H1 (cell line): ENCODE results near the gene ATPAF2.

ENCODE experiments used
- CTCF ChIP-seq, 3 experiments: IDR thresholded peaks; 1 replicate in 2 of 3; 2 replicates in 1 of 3; pipeline versions ENCODE4 v1.5.1 to v1.6.1; 2011; ENCODE audit warnings: low read length in 3 of 3, mild to moderate bottlenecking in 3 of 3, inconsistent platforms in 2 of 3, low read depth in 1 of 3, moderate library complexity in 1 of 3; ENCODE audit not compliant: insufficient read depth in 1 of 3; ENCODE audit errors: control extremely low read depth in 1 of 3
- MAFK ChIP-seq: IDR thresholded peaks from 2 replicates; pipeline ENCODE4 v1.6.1; 2012; ENCODE audit warnings: low read depth, mild to moderate bottlenecking, improper control_type of control experiment, low read length

- TF ChIP-seq MAFK: no peak
- TF ChIP-seq CTCF (IDR thresholded peaks at IDR 0.05; ENCODE audit: control extremely low read depth in 1 of 3, insufficient read depth in 1 of 3, low read depth in 1 of 3, low read length in 3 of 3): no peak
Measured at GRCh38 chr17:17981330-17981729, 57.6 kb downstream of the ATPAF2 start.
